HG02610 (cell line): ENCODE results near the gene ANKH.
A peak's percentile ranks its signal among the peaks of the same experiment; 100 is the strongest.
"Not testable (repeated sequence)": the region's sequence is repeated elsewhere in the genome, so short reads cannot be mapped to it uniquely, and the experiment has no call there.

Experiments
- ATAC-seq: cut with Tn5 transposase; IDR thresholded peaks from one replicate; pipeline ENCODE4 v1.9.1; 2021; ENCODE audit warnings: mild to moderate bottlenecking, moderate library complexity; ENCODE audit not compliant: unreplicated experiment

Gene ANKH

DNA sequence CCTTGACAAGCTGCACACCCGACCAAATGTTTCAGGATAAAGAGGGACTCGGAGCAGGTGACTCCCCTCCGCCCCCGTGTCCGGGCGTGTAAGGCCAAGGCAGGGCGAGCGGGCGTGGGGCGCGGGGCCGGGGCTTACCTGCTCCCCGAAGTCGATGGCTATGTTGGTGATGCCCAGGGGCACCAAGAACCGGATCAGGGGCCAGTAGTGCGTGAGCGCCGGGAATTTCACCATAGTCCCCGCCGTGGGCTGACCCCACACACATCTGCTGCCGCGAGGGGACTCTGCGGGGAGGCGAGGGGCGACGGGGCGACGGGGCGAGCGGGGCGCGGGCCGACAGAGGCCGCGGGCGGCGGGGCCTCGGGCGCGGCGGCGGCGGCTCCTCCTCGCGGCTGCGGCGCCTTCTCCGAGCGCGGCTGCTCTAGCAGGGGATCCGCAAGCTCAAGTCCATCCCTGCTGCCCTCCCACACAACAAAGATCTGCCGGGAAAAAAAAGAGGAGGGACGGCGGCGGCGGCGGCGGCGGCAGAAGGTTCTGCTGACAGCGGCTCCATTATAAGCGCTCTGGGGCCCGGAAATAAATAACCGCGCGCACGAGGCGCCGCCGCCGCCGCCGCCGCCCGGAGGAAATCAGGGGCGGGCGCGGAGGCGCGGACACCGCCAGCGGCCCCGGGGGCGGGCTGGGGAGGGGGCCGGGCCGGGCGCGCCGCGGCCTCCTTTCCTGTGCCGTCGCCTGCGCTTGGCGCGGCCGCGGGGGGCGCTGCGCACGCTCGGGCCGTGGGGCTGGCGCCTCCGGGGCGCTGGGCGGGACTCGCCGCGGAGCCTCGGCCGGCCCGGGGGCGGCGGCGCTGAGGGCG lies at the start of gene ANKH:
TSS of gene ANKH (minus strand) at position 565 of the 856 bp plus-strand sequence. CDS start at position 234, 331 bp downstream.
- ATAC-seq: peak; percentile 91

DNA sequence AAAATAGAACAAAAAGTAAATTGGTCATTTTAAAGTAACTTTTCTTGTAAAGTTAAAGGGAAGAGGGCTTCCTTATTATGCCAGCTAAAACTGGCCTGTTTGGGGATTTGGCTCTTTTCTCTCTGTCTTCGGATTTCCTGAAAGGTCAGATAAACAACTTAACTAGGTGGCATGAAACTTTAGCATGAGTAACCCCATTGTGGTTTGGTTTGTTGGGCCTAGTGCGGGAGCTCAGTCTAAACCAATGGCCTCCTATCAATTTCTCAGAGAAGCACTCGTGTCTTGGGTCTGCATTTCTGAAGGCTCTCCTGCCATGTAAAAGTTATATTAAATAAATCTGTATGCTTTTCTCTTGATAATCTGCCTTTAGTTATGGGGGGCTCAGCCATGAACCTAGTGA lies 48.5 kb upstream of the ANKH start:
- no peak for ATAC-seq

DNA sequence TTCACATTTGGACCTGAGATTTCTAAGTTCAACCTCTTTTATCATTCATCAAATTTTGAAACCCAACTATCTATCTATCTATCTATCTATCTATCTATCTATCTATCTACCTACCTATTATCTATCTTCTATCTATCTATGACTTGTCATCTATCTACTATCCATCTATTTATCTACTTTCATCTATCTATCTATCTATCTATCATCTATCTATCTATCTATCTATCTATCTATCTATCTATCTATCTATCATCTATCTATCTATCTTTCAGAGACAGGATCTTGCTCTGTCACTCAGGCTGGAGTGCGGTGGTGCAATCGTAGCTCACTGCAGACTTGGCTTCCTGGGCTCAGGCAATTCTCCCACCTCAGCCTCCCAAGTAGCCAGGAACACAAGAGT lies 47.5 kb upstream of the ANKH start:
- not testable (repeated sequence) for ATAC-seq

DNA sequence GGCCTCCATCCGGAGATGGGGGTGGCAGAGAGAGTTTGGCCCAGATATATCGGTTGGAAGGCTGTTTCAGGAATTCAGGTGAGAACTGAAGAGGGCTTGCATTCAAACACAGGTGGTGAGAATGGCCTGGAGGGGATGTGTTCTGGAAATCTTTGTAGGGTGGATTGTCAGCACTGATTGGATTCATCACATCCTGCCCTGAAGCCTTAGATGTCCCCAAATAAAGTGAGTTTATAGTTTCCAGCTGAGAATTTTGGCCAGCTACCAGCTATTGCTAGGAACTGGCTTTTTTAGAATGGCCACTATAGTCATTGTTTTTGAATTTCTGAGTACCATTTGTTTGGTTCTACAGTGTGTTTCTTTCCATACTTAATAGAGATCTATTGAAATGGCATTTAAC lies 46.1 kb upstream of the ANKH start:
- no peak for ATAC-seq

DNA sequence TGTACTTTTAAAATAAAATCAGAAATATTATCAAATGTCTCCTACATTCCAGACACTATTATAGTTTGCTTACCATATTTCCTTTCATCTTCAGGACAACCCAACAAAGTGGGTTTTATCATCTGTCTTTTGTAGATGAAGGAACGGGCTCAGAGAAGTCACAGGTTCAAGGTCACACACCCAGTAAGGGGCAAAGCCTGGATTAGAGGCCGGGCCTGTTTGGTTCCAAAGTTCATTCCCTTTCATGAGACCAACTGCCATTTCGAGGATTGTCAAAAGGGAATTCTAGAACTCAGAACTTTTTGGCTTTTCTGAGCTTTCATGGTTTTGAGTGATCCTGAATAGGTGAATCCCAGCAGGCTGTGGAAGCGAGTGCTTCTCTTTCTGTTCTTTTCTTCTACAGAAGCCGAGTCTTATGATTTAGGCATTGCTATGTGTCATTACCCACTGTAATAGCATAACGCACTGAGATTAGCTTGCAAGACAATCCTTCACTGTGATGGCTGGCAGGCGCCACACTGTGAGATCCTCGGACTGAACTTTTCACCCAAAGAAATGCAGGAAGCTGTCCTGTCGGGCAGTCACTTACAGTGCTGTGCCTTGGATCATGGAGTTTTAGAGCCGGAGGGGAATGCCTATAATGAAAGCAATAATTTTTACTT lies 43.8 kb upstream of the ANKH start:
- ATAC-seq: no peak

DNA sequence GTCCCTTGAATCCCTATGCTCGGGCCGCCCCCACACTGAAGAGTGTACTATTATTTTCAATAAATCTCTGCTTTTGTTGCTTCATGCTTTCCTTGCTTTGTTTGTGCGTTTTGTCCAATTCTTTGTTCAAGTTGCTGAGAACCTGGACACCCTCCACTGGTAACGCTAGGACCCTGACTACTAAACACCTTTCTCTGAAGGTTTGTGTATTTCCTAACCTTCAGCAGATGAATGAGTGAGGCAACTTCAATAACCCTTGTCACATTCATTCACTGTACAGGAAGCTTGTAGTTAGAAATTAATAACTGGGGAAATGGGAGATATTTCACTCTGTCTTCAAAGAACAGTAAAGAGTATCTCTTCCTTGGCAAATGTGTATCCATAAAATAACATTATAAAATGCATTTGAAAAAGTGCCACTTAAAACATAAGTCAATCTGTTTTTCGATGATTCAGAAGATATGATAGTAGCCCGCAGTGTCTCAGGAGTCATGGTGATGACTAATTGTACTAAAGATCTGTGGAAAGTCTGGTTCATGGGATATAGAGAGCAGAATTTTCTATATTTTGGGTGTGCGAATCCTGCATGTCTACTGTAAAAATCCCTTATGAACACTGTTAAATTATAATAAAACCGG lies 43.2 kb upstream of the ANKH start:
- ATAC-seq: no peak

DNA sequence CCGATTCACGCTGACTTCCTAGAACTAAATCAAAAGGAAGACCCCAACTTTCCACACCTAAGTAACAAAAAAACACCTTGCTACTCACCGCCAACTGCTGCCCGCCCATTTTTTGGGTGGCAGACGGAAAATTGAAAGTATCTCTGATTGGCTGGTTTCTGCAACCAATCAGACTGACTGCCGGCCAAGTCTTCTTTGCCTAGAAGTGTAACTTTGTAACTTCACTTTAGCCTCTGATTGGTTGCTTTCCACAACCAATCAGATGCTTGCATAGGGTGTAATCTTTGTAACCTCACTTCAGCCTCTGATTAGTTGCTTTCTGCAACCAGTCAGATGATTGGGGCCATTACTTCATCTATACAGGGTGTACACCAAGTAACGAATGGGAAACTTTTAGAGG lies 42.6 kb upstream of the ANKH start:
- ATAC-seq: no peak

DNA sequence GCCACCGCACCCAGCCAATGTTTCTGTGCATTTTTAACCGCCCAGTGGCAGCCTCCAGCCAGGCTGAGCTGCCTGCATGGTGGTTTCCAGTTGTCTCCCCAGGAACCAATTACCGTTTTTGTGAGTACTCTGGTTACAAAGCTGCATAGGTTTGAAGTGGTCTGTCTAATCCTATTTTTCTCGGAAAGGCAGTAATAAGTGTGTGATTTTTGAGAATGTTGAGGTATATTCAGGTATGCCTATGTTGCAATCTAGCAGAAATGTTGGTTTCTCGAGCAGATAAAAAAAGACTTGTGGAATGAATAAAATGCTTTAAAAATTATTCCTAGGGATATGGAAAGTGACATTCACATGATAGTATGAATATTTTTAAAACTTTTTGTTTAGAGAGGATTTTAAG lies 41.5 kb upstream of the ANKH start:
- no peak for ATAC-seq

DNA sequence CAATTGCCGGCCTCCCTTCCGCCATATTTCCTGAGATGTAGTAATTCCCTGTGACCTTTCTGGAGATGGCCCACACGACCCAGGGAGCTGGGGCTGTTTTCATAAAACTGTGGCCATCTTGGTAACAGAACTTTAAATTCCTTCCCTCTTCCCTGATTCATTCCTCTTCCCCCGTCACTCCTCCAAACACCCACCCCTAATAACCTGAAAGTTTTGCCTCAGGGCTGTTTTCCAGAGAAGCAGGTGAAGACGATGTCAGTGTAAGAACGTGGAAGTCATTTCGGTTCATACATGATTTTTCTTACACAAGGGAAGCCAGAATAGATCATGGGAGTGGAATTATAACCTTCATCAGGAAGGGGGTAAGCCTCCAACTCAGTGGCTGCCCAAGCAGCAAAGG lies 40.6 kb upstream of the ANKH start:
- no peak for ATAC-seq

DNA sequence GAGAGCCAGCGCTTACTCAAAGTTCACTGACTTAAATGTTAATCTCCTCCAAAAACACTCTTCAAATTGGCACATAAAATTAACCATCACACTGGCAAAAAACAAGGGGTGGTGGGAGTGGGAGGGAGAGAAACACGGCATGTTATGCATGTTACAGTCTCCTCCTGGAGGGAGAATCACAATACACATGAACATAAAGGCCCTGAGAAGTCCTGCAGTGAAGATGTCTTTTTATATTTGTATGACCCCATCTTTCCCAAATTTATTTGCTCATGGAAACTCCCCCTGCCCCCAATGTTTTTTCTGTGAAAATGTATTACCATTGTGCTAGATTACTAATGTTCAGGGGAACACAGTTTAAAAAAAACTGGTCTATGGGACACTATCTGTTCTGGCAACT lies 37.8 kb upstream of the ANKH start:
- no peak for ATAC-seq

DNA sequence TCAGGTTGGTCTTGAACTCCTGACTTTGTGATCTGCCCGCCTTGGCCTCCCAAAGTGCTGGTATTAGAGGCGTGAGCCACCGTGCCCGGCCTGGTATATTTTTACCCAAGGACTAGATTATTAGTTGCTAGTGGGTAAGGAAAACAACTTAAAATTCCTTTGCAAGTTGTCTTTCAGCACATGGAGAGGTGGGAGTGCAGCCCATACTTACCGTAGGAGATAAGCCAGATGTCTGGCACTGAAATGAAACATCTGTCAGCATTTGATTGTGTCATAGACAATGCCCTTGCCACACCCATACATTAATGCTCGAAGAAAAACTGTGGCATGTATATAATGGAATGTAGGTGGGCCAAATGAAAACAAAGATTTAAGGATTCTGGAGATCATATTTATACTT lies 36.6 kb upstream of the ANKH start:
- ATAC-seq: no peak

DNA sequence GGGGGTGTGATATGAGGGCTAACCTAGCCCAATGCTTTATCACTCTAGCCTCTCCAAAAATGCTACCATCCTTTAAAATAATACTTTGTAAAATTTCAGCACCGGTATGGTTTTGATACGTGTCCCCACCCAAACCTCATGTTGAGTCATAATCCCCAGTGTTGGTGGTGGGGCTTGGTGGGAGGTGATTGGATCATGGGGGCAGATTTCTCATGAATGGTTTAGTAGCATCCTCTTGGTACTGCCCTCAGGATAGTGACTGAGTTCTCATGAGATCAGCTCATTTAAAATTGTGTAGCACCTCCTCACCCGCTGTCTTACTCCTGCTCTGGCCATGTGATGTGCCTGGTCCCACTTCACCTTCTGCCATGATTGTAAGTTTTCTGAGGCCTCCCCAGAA lies 35.0 kb upstream of the ANKH start:
- ATAC-seq: no peak

DNA sequence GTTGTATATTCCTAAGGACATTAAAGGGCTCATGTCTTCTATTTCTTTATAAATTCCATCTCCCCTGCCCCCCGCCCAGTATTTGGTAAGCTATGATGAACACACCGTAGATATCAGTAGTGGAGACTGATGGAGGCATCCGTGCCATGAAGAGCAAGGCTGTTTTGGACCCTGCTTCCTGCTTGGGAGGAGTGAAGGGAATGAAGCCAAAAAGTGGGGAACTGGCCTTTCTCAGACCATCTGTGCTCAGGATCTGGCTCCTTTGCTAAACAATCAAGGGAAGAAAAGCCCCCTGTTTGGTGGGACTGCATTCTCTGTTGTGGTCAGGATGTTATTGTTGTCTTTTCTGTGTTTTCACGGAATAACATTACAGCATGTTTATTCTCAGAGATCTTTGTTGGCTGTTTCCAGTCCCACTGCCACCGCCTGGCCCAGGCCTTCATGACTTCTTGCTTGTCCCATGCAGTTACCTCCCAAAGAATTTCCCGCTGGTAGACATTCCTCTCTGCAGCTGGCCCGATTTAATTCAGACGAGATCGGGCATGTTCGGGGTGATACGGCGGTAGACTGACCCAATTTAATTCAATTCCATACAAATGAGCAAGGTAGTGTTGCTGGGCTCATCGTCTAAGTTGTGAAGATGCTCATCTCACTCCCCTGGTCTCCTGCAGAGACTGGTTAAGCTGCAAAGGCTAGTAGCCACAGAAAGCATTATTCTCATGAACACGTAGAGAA lies 31.4 kb upstream of the ANKH start:
- ATAC-seq: no peak

DNA sequence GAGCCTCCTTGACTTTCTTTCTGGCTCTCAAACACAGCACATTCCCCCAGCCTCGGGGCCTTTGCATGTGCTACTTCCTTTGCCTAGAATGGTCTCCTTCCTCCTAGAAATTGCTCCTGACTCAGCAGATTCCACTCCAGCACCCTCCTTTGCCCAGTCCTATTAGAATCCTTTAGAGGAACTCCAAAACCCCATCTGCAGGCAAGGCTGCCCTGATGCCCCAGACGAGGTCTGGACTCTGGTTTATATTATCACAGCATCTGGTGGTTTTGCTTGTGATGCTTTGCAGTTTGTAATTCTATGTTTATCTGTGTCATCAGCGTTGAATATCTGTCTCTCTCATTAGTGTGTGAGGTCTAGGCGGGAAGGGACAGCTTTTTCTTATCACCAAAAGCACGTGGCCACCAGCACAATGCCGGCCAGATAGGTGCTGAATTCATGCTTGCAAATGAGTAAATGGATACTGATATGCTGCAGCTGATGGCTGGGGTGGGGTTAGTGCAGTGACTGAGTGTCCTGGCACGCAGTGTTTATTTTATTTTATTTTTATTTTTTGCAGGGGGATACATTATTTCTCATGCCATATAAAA lies 30.0 kb upstream of the ANKH start:
- ATAC-seq: no peak

DNA sequence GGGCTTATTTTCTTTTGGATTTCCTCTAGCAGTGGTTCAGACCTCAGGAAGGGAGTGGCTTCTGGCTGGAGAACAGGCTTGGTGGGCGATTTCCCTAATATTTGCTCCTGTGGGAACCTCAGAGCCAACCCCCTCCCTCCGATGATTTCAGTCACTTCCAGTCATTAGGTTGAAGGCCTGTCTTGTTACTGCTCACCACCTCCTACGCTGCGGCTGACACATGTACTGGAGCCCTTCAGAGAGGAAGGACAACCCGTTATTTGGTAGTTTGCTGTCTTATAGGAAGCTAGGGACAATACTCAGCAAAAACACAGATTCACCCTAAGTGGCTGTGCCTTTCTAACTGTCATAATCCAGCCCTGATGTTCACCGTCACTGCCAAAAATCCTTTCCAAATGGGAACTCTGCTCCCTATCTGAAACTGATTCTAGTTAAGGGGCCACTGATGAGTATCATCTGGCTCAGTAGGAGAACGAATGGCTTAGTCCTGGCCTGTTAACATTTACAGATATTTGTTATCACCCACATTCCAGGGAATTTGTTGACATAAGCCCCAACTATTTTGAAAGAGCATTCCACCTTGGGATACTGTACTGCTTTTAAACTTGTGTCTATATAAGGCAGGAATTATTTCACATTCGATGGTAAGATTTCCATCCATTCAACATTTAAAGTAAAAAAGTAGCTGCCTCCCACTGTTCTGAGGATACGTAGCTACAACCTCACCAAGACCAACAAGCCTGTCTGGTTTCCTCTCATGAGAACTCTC lies 29.3 kb upstream of the ANKH start:
- no peak for ATAC-seq

DNA sequence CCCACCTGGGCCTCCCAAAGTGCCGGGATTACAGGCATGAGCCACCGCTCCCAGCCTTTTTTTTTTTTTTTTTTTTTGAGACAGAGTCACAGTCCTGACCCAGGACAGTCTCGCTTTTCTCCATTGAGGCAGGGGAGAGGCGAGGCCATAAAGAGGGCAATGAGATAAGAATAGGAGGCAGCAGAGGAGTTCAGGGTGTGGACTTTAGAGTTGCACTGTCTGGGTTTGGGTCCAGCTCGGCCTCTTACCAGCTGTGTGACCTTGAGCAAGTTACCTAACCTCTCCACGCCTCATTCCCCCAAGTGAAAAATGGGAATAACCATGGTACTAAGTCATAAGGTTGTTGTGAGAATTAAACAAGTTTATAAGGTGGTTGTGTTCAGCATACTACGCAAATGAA lies 24.6 kb upstream of the ANKH start:
- ATAC-seq: no peak

DNA sequence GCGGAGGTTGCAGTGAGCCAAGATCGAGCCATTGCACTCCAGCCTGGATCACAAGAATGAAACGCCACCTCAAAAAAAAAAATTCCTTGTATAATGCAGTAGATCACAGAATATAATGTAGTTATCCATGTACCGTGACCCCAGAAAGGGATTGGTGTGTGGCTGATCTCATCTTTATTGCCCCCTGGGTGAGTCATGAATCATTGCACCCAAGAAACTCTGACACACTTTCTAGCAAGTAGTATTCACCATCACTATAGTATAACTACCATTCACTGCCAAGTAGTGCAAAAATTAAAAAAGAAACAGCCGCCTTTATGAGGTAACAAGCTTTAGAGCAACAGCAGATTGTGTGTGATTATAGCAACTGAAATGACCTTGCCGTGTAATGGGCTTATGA lies 23.7 kb upstream of the ANKH start:
- no peak for ATAC-seq

DNA sequence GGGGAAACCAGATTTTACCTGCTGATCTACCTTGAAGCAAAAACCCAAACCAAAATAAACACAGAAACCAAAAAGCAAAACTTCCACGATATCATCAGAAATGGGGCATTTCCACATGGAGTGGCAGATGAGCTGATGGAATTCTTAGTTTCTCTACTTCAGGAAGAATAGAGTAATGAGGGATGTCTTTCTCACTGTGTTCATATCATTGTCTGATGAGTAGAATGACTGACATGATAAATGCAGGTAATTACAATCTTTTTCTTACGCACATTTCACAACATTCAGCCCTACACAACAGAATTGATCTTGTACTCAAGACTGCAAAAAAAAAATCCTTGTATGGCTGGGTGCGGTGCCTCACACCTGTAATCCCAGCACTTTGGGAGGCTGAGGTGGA lies 23.2 kb upstream of the ANKH start:
- ATAC-seq: no peak

DNA sequence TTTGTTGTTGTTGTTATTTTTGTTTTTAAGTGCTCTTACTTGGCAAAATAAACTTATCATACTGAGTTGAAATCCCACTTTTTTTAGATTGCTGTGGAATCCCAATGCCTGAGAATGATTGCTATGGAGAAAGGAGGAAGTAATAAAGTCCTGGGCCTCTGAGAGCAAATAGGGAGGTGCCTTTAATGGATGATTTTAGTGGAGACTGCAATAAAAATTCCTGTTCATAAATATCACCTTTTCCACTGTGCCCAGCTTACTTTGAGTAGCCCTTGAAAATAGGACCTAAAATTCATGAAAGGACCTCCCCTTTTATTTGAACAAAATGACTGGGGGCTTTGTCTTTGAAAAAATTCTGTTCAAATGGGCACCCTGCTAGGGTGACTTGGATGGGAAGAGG lies 21.8 kb upstream of the ANKH start:
- no peak for ATAC-seq

DNA sequence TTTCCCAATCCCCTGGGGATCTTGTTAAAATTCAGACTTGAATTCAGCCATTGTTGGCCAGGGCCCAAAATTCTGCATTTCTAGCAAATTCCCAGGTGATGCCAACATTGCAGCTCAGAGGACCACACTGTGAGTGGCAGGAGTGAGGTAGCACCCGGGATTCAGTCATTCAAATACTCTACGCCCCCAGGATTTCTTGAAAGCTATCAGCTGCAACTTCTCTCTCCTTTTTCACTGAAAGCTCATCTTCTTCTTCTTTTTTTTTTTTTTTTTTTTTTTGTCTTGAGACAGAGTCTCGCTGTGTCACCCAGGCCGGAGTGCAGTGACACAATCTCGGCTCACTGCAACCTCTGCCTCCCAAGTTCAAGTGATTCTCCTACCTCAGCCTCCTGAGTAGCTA lies 19.3 kb upstream of the ANKH start:
- ATAC-seq: no peak
